ENCODE measurements around the gene RNF213. TPM values are rescaled to one million over a fixed set of nuclear protein-coding genes. Genes with fewer than 3 reads are reported as not detected.

The RNF213 gene
- total RNA-seq, 1 donor from 2014 or later: 110 TPM

DNA sequence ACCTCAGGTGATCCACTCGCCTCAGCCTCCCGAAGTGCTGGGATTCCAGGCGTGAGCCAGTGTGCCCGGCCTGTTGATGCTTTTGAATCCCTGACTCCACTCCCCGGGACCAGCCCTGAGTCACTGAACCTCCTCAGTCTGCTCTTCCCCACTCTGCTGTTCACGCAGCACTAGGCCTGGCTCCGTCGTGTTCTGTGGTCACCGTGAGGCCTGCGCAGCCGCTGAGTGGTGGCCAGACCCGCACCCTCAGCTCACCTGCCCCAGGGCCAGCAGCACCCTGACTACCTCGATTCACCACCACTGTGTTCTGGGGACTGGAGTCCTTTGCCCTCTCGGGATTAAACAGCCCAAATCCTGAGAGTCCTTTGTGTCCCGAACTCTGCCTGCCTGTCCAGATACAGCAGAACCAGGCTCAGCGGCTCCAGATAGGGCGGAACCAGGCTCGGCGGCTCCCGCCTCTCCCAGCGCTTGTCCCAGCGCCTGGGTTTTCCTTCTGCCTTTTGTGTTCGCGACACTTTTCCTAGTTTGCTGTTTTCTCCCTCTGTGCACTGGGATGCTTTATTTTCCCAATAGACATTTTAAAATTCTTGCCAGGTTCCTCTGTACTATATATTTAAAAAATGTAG, 95.7 kb downstream of the RNF213 start:
- H3K9me3 Mint-ChIP-seq (ENCODE audit: unreplicated experiment): no peaks in the 10 kb centered on the region
- no peaks in the 10 kb centered on the region for H3K4me1 Mint-ChIP-seq (ENCODE audit: unreplicated experiment)
- no peak for DNase-seq (ENCODE audit: low spot score)
- H3K27me3 Mint-ChIP-seq (ENCODE audit: unreplicated experiment): peaks cover 8% of the 10 kb centered on the region
- no peak overlapping the region for H3K4me3 Mint-ChIP-seq (ENCODE audit: unreplicated experiment)
- TF ChIP-seq CTCF (IDR thresholded peaks at IDR 0.05; ENCODE audit: unreplicated experiment): no peak
- H3K27ac Mint-ChIP-seq (ENCODE audit: unreplicated experiment): no peak overlapping the region
- H3K36me3 Mint-ChIP-seq (ENCODE audit: low read depth, unreplicated experiment): peaks cover 65% of the 10 kb centered on the region

- Mint-ChIP-seq H3K9me3 (ENCODE audit: unreplicated experiment) (no peaks in the 10 kb centered on the region), H3K27me3 (ENCODE audit: unreplicated experiment) (peaks cover 8% of the 10 kb centered on the region), H3K4me3 (ENCODE audit: unreplicated experiment) (peak overlapping the region; percentile 8), H3K36me3 (ENCODE audit: low read depth, unreplicated experiment) (peaks cover 59% of the 10 kb centered on the region), H3K27ac (ENCODE audit: unreplicated experiment) (no peak overlapping the region), H3K4me1 (ENCODE audit: unreplicated experiment) (no peaks in the 10 kb centered on the region)
- no peak for TF ChIP-seq CTCF (IDR thresholded peaks at IDR 0.05; ENCODE audit: unreplicated experiment)
- no peak for DNase-seq (ENCODE audit: low spot score)
Observed at GRCh38 chr17:80358131-80358530, 97.5 kb downstream of the RNF213 start.

DNA sequence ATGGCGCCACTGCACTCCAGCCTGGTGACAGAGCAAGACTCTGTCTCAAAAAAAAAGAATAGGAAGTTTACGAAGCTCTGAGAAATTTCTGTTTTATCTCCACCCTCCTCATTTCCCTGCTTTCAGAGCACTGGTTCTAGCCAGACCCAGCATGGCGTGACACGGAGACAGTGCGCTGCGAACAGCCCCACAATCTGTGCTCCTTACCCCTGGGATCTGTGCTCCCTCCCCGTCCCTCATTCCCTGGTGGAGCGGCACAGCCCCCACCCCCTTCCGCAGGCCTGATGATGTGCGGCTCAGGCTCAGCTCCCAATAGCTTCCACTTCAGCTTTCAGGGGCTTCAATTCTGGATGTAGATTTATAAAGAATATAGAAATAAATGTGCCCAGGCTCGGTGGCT, 98.2 kb downstream of the RNF213 start:
- H3K36me3 Mint-ChIP-seq (ENCODE audit: low read depth, unreplicated experiment): peaks cover 58% of the 10 kb centered on the region
- TF ChIP-seq CTCF (IDR thresholded peaks at IDR 0.05; ENCODE audit: unreplicated experiment): no peak
- H3K9me3 Mint-ChIP-seq (ENCODE audit: unreplicated experiment): no peaks in the 10 kb centered on the region
- H3K4me3 Mint-ChIP-seq (ENCODE audit: unreplicated experiment): no peak overlapping the region
- no peak overlapping the region for H3K27ac Mint-ChIP-seq (ENCODE audit: unreplicated experiment)
- H3K27me3 Mint-ChIP-seq (ENCODE audit: unreplicated experiment): peaks cover 6% of the 10 kb centered on the region
- H3K4me1 Mint-ChIP-seq (ENCODE audit: unreplicated experiment): no peaks in the 10 kb centered on the region
- no peak for DNase-seq (ENCODE audit: low spot score)

- Mint-ChIP-seq H3K4me1 (ENCODE audit: unreplicated experiment) (no peaks in the 10 kb centered on the region), H3K27me3 (ENCODE audit: unreplicated experiment) (peaks cover 7% of the 10 kb centered on the region), H3K4me3 (ENCODE audit: unreplicated experiment) (no peak overlapping the region), H3K9me3 (ENCODE audit: unreplicated experiment) (no peaks in the 10 kb centered on the region), H3K27ac (ENCODE audit: unreplicated experiment) (no peak overlapping the region), H3K36me3 (ENCODE audit: low read depth, unreplicated experiment) (peaks cover 52% of the 10 kb centered on the region)
- DNase-seq (ENCODE audit: low spot score): no peak
- no peak for TF ChIP-seq CTCF (IDR thresholded peaks at IDR 0.05; ENCODE audit: unreplicated experiment)
Observed at GRCh38 chr17:80359422-80360110, 98.9 kb downstream of the RNF213 start.

- H3K27me3 Mint-ChIP-seq (ENCODE audit: unreplicated experiment): peaks cover 10% of the 10 kb centered on the region
- no peaks in the 10 kb centered on the region for H3K9me3 Mint-ChIP-seq (ENCODE audit: unreplicated experiment)
- no peak overlapping the region for H3K4me3 Mint-ChIP-seq (ENCODE audit: unreplicated experiment)
- no peak for TF ChIP-seq CTCF (IDR thresholded peaks at IDR 0.05; ENCODE audit: unreplicated experiment)
- no peaks in the 10 kb centered on the region for H3K4me1 Mint-ChIP-seq (ENCODE audit: unreplicated experiment)
- peaks cover 50% of the 10 kb centered on the region for H3K36me3 Mint-ChIP-seq (ENCODE audit: low read depth, unreplicated experiment)
- no peak for DNase-seq (ENCODE audit: low spot score)
- H3K27ac Mint-ChIP-seq (ENCODE audit: unreplicated experiment): no peak overlapping the region
Observed at GRCh38 chr17:80360396-80360795, 99.7 kb downstream of the RNF213 start.
